Neural crest cell (in vitro differentiated cells): ENCODE data around the gene PACS1. TPM values are rescaled to one million over a fixed set of nuclear protein-coding genes. Genes with fewer than 3 reads are reported as not detected.

Source experiments
- DNase-seq: peaks from one replicate; pipeline ENCODE4 v3.0.0; 2021; ENCODE audit warnings: low read depth, mixed read lengths, low spot score
- H3K27ac Mint-ChIP-seq: one replicate; pipeline ENCODE4 v1.8.0; 2021; ENCODE audit warnings: mild to moderate bottlenecking, mixed read lengths; ENCODE audit not compliant: unreplicated experiment
- H3K27me3 Mint-ChIP-seq: 2 replicates; pipeline ENCODE4 v1.8.0; 2021; ENCODE audit warnings: low read depth, mild to moderate bottlenecking, mixed read lengths
- H3K36me3 Mint-ChIP-seq: 2 replicates; pipeline ENCODE4 v1.8.0; 2021; ENCODE audit warnings: low read depth, mild to moderate bottlenecking, mixed read lengths
- H3K4me1 Mint-ChIP-seq: 2 replicates; pipeline ENCODE4 v1.8.0; 2021; ENCODE audit warnings: mixed read lengths
- H3K4me3 Mint-ChIP-seq: one replicate; pipeline ENCODE4 v1.8.0; 2021; ENCODE audit warnings: mild to moderate bottlenecking, mixed read lengths
- H3K9me3 Mint-ChIP-seq: 2 replicates; pipeline ENCODE4 v1.8.0; 2021; ENCODE audit warnings: mixed read lengths
- CTCF ChIP-seq: fragments of 200-600 bp; sonication (generic); conservative IDR thresholded peaks from 2 replicates; pipeline ENCODE4 v1.5.0; 2021; ENCODE audit warnings: antibody characterized with exemption, mild to moderate bottlenecking
- total RNA-seq: library from RNA; stranded (reverse); gene quantifications from 2 replicates; pipeline ENCODE4 v1.2.1, GENCODE V29; 2021

Gene PACS1
- total RNA-seq, 1 donor from 2014 or later = 54.3 TPM

DNA sequence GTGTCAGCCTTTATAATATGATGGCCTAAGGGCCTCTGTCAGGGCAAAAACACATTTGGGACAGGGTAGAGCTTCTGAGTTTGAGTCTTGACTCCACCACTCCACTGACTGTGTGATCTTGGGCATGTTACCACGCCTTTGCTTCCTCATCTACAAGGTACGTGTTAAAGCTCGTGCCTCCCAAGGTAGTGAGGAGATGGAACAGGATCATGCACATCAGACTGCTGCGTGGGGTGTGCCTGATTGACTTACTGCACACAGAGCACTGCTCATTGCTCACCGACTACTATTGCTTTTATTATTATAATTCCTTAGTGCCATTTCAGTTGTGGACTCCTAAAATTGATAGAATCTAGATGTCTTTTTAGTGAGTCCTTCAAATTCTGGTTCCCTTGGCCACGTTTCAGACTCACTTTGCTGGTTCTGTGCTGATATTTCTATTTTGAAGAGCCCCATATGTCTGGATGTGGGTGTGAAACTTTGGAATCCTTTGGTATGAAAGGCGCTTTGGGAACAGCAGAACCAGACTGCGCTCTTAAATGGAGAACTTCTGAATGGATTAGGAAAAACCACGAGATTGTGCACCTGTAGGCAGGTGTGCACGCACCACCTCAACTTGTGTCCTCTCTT is 154.3 kb downstream of the PACS1 start:
- Mint-ChIP-seq H3K9me3 (no peaks in the 10 kb centered on the region), H3K4me3 (no peak overlapping the region)

GRCh38 chr11:66225066-66225465 is 155.0 kb downstream of the PACS1 start:
- TF ChIP-seq CTCF = no peak
- no peak overlapping the region for H3K27ac Mint-ChIP-seq
- no peaks in the 10 kb centered on the region for H3K27me3 Mint-ChIP-seq
- no peaks in the 10 kb centered on the region for H3K9me3 Mint-ChIP-seq
- H3K36me3 Mint-ChIP-seq = no peaks in the 10 kb centered on the region
- no peak overlapping the region for H3K4me3 Mint-ChIP-seq
- H3K4me1 Mint-ChIP-seq = peaks cover 4% of the 10 kb centered on the region
- DNase-seq = no peak

More for the DNA sequence above, 154.3 kb downstream of the PACS1 start:
- Mint-ChIP-seq H3K27me3 (no peaks in the 10 kb centered on the region), H3K27ac (no peak overlapping the region), H3K4me1 (peaks cover 4% of the 10 kb centered on the region), H3K36me3 (no peaks in the 10 kb centered on the region)
- no peak for TF ChIP-seq CTCF
- no peak for DNase-seq

GRCh38 chr11:66226101-66226500 is 156.0 kb downstream of the PACS1 start:
- H3K4me3 Mint-ChIP-seq = no peak overlapping the region
- peaks cover 4% of the 10 kb centered on the region for H3K4me1 Mint-ChIP-seq
- H3K36me3 Mint-ChIP-seq = no peaks in the 10 kb centered on the region
- no peaks in the 10 kb centered on the region for H3K9me3 Mint-ChIP-seq
- no peak for TF ChIP-seq CTCF
- H3K27me3 Mint-ChIP-seq = no peaks in the 10 kb centered on the region
- DNase-seq = no peak
- H3K27ac Mint-ChIP-seq = no peak overlapping the region

GRCh38 chr11:66227700-66228099 is 157.6 kb downstream of the PACS1 start:
- TF ChIP-seq CTCF = no peak
- Mint-ChIP-seq H3K36me3 (no peaks in the 10 kb centered on the region), H3K27ac (peak overlapping the region; percentile 8), H3K4me3 (no peak overlapping the region), H3K9me3 (no peaks in the 10 kb centered on the region), H3K4me1 (peaks cover 1% of the 10 kb centered on the region), H3K27me3 (no peaks in the 10 kb centered on the region)
- DNase-seq = no peak

- no peak for TF ChIP-seq CTCF
- H3K27ac Mint-ChIP-seq = peak overlapping the region; percentile 62
- H3K4me1 Mint-ChIP-seq = peaks cover 6% of the 10 kb centered on the region
- H3K36me3 Mint-ChIP-seq = no peaks in the 10 kb centered on the region
- no peaks in the 10 kb centered on the region for H3K27me3 Mint-ChIP-seq
- no peaks in the 10 kb centered on the region for H3K9me3 Mint-ChIP-seq
- no peak for DNase-seq
- no peak overlapping the region for H3K4me3 Mint-ChIP-seq
Measured at GRCh38 chr11:66228521-66228920, 158.4 kb downstream of the PACS1 start.
